NCI-H524 treated with DMSO at 0.1 percent for 48 hours (cell line): ENCODE data around the gene CDR2.
A peak's percentile ranks its signal among the peaks of the same experiment; 100 is the strongest.

ENCODE experiments used
- DNase-seq: peaks from one replicate; lab custom pipeline; 2025; lab: John Stamatoyannopoulos, UW

Gene CDR2

DNA sequence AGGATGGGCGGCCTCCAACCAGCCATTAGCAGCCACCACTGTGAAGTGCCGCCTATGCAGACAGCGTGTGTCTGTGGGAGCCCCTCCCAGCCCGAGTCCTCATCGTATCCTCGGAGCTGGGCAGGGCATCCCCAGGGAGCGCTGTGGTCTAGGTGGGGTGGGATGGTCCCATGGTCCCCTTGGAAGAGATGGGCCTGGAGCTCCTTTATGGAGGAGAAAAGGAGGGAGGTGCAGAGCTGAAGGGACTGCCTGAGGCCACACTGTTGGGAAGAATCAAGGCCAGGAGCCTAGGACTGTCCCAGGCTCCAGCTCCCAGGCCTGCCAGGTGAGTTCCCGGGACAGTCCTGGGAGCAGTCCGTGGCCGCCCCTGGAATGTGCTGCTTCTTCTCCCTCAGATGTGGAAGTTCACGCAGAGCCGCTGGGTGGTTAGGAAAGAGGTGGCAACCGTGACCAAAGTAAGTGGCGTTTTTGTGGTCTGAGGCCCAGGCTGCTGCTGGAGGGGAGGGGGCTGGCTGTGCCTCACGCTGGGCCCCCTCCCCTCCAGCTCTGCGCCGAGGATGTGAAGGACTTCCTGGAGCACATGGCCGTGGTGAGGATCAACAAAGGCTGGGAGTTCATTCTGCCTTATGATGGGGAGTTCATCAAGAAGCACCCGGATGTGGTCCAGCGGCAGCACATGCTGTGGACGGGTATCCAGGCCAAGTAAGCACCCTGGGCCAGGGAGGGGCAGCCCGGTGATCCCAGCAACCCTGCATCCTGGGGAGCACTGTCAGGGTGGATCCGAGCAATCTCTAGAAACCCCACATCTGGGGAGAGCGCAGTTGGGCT is 50.2 kb downstream of the CDR2 start:
- no peak for DNase-seq

DNA sequence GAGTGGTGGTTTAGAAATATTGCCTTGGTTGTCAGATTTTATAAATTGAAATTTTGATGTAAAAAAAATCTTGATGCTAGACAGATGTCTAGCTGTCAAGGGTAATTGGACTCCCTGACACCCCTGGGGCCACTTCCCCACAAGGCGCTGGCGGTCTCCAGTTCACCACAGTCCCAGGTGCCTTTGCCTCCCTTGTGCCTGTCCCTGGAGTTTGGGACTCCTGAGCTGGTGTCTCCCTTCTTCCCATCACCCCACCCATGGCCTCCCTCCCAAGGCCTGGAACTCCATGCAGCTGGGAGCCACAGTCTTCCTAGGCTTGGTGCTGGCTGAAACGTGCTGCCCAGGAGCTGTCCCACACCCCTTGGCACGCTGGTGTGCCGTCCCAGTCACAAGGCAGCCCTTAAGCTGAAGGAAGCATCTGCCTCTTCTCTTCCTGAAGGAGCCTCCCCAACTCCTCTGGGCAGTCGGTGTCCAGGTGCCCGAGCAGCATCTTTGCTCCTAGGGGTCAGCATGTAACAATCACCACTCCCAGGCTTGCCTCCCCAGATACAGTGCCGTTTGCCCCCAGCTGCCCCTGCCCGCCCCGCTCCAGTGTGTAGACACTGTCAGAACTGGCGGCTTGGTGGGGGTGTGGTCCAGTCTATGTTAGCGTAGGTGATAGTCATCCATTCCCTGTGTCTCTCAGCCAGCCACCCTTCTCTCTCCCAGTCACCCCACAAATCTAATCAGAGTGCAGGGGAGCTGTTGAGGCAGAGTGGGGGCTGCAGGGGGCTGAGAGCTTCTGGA is 51.1 kb downstream of the CDR2 start:
- DNase-seq = no peak

DNA sequence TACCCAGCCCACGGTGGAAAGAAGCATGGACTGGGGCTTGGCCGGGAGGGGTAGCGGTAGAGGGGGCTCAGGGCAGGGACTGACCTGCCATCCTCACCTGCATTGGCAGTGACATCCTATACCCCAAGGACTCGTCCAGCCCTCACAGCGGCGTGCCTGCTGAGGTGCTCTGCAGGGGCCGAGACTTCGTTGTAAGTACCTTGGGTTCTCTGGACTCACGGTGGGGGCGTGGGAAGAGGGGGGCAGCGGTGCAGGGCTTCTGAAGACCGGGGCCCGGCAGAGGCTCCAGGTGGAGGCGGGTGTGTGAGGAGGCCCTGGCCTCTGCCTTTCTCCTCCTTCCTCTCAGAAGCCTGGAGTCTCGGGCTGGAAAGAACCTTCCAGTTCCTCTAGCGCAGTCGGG is 51.7 kb downstream of the CDR2 start:
- no peak for DNase-seq

DNA sequence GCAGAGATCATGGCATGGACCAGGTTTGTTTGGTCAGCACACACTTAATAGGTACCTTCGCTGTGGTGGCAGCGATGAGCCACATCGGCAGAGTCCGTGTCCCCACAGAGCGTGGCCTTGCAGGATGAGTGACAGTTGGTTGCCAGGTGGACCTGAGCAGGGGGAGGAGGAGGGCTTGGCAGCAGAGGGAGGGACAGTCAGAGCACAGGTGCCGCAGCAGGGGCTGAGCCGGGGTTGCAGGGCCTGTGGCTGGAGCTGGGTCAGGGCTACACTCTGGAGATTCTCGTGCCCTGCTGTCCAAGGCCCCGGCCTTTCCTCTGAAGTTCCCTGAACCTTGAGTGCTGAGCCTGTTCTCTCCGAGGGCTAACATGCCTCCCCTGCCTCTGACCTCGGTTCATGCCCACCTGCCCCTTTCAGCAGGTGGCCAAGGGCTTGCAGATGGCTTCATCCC is 52.4 kb downstream of the CDR2 start:
- DNase-seq = no peak

DNA sequence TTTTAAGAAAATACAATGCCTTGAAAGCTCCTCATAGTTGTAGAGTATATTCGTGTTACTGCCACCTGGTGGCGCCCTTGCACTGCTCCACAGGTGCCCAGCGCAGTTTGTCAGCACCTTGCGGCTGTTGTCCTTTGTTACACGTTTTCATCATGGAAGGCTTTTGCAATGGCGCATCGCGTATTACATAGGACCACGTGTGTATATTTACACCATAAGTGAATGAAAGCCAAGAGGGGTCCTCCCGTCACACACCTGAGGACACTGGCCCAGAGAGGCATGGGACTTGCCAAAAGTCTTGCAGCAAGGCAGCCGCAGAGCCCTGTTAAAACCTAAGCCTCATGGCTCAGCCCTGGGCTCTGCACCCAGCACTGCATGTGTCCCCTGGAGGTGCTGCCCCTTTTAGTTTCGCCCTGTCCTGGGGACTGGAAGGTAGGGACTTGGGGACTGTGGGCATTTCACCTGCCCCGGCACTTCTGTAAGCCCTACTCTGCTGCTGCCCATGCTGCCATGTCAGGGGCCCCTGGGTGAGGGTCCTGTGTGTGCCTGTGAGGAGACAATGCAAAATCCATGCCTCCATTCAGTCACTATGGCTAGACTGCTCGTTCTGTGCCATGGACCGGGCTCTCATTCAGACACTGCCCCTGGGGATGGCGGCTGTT is 52.9 kb downstream of the CDR2 start:
- DNase-seq = peak; percentile 29

DNA sequence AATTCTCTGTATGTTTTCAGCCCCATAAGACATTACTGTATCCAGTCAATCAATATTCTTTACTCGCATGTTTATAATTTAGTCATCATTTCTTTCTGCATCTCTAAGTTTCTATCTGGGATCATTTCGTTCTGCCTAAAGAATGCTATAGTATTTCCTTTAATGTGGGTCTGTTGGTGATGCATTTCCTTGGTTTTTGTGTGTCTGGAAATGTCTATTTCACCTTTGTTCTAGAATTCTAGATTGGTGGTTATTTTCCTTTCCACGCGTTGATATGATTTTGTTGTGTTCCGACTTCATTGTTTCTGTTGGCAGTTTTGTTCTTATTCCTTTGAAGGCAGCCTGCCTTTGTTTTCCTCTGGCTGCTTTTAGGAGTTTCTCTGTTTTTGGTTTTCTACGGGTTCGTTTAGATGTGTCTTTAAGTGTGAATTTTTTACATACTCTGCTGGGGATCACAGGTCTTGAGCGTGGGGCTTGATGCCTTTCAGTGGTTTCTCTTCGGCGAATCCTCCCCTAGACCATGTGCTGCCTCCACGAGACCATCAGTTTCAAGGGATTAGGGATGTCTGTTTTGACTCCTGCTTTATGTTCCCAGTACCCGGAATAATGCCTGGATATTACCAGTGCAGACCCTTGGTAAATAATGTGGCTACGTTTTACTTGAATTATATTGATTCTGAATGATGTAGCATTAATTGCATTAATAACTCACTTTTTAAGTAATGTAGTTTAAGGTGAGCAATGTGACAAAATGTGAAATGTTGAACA is 53.7 kb downstream of the CDR2 start:
- no peak for DNase-seq

DNA sequence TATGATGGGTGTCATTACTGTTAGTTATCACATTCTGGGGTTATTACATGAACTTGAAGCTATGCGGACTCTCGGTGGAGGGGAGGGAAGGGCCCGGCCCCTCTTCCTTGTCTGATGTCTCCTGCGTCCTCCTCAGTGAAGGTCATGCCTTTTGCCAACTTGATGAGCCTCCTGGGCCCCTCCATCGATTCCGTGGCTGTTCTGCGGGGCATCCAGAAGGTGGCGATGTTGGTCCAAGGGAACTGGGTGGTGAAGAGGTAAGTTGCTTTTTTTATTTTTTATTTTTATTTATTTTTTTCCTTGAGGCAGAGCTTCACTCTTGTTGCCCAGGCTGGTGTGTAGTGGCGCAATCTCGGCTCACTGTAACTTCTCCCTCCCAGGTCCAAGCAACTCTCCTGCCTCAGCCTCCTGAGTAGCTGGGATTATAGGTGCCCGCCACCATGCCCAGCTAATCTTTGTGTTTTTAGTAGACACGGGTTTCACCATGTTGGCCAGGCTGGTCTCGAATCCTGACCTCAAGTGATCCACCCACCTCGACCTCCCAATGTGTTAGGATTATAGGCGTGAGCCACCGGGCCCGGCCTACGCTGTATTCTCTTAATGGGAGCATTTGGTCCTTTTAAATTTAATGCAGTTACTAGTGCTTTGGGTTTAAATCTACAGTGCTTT is 55.6 kb downstream of the CDR2 start:
- DNase-seq = no peak

DNA sequence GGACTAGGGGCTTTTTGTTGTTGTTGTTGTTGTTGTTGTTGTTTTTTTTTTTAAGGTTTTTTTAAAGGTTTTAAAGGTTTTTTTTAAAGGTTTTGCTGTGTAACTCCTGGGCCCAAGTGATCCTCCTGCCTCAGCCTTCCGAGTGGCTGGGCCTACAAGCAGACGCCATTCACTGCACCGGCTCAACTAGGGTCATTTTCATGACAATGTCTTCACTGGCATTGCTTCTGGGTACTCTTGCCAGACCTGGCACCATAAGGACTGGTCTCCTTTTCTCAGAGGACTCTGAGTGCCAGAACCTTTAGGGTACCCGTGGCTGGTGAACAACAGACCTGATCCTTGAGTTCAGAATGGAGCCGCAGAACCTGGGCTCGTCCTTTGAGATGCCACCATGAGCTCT is 56.8 kb downstream of the CDR2 start:
- no peak for DNase-seq

DNA sequence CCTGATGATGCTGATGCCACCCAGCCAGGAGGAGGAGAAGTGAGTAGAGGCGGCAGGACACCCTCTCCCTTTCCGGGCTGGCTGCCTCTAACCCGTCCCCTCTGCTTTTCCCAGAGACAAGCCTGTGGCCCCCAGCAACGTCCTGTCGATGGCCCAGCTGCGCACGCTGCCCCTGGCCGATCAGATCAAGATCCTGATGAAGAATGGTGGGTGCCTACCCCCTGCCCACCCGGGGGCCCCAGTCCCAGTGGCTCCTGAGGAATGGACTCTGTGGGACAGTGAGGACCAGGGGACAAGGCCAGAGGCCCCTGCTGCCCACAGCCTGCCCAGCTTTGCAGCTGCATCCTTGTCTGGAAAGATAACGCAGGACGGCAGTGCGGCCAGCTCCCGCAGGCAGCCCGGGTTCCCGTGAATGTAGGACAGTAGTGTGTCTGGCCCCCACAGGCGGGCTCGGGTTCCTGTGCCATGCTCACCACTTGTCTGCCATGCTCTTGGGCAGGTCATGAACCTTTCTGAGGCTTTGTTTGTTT is 57.4 kb downstream of the CDR2 start:
- no peak for DNase-seq

DNA sequence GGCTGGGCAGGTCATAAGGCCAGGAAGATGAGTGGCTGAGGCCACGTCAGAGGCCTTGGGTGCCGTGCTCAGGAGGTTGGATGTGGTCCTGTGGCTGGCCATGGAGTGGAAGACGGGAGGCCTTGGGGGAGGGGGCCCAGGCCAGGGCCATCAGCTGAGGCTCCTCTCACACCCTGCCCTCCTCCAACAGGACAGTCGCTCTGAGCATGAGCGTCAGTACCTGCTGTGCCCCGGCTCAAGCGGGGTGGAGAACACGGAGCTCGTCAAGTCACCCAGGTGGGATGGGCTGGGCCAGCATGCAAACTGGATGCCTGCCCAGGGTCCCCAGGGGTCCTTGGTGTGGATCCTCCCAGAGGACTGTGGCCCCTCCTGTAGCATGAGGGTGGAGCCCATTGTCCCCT is 58.0 kb downstream of the CDR2 start:
- DNase-seq = no peak

DNA sequence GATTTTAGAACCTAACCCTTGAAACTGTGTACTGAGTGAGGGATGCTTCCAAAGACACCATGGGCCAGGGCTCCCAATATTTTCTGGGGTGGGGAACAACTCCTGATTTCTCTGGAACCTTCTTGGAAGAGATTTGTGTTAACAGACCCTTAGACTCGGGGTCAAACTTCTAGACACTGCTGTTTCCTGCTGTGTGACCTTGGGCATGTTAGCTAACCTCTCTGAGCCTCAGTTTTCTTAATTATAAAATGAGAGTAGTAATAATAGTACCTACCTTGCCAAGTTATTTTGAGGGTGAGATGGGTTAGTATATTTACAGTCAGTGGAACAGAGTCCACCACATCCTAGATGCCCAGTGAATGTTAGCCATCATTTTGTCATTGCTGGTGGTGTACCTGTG is 58.4 kb downstream of the CDR2 start:
- no peak for DNase-seq

DNA sequence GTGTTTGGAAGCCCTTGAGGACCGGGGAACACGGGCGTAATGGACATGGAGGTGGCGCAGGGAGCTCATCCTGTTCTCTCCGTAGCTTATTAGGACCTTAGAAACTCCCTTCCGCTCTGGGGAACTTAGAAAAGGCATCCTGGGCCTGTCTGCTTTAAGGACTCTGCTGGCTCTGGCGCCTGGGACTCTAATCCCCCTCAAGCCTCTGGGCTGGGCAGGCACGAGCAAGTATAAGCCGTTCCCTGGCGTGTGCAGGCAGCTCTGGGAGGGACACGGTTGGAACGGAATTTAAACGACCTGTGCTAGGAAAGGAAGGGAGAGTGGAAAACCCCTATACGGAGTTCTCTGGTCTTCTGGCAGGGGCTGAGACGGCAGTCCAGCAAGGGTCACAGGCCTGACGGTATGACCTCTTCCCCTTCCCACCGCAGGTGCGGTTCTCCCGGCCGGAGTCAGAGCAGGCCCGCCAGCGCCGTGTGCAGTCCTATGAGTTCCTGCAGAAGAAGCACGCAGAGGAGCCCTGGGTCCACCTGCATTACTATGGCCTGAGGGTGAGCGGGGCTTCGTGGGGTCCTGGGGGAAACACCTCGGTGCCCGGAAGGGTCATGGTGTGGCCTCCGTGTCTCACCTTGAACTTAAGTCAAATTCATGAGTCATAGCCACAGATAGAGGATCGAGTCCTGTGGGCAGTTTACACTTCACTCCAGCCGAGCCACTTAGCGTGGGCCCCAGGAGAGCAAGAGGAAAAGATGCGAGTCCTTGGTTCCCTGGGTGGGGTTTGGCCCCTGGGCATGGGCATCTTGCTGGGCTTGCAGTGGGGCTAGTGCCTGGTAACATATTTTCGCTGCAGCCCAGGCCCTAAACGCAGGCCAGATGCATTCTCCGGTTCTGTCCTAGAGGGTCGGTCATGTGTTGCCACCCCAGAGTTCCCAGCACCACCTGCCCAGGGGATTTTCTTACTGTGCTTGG is 59.5 kb downstream of the CDR2 start:
- DNase-seq = no peak

DNA sequence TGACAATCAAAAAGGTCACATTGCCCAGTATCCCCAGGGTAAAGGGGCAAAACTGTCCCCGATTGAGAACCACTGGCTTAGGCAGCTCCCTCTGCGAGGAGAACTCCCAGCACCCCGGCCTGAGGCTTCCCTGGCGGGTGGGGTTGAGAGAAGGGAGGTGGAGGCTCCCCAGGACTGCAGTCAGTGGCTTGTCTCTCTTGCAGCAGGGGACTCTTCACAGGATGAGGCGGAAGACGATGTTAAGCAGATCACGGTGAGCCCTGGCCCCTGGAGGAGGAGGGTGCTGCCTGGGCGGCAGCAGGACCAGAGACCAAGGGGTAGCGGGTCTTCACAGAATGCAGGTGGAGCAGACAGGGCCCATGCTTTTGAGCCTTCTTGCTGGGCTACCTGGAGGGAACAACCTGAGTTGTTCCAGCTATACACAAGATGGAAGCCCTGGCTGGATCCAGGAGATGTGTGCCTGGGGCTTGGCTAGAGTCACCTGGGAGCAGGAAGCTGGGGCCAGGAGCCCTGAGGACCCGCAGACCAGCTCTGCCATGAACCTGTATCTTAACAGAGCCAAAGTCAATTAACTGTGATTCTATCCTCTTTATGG is 60.4 kb downstream of the CDR2 start:
- no peak for DNase-seq

DNA sequence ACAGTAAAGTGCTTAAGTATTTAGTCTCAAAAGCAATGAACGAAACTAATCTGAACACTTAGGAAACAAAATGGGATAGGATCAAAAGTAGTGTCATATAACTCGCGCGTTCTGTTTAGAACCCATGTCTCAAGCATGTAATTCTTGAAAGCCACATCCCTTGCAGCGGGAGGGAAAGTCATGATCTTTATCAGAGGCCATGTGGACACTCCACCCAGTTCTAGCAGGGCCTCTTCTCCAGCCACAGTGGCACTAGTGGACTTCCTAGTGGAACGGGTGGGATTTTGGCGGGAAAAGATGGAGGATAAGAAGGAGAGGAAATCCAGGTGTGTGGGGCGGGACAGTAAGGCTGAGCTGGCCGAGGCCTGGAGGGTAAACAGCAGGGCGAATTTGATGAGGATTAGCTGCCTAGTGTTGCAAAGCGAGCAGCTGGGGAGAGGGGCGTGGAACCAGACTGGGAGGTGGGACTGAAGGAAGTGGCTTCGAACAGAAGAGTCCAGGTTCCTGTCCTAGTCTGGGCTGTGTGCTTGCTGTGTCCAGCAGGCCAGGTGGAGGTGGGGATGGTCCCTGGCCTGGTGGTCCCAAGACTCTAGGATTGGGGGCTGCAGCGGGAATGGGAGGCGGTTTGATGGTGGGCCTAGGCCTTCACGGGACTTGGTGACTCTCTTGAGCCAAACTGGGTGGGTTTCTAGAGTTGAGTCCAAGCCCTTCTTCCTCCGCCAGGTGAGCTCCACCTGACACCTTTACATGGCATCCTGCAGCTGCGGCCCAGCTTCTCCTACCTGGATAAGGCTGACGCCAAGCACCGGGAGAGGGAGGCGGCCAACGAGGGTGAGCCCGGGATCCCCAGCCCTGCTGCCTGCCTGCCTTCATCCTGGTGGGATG is 61.3 kb downstream of the CDR2 start:
- peak; percentile 20 for DNase-seq

DNA sequence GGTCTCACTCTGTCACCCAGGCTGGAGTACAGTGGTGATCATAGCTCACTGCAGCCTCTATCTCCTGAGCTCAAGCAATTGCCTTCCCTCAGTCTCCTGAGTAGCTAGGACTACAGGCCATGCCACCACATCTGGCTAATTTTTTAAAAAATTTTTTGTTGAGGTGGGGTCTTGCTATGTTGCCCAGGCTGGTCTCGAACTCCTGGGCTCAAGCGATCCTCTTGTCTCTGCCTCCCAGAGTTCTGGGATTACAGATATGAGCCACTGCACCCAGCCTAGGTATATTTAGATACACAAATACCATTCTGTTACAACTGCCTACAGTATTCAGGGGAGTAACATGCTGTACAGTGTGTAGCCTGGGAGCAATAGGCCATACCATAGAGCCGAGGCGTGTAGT is 62.9 kb downstream of the CDR2 start:
- DNase-seq = no peak

DNA sequence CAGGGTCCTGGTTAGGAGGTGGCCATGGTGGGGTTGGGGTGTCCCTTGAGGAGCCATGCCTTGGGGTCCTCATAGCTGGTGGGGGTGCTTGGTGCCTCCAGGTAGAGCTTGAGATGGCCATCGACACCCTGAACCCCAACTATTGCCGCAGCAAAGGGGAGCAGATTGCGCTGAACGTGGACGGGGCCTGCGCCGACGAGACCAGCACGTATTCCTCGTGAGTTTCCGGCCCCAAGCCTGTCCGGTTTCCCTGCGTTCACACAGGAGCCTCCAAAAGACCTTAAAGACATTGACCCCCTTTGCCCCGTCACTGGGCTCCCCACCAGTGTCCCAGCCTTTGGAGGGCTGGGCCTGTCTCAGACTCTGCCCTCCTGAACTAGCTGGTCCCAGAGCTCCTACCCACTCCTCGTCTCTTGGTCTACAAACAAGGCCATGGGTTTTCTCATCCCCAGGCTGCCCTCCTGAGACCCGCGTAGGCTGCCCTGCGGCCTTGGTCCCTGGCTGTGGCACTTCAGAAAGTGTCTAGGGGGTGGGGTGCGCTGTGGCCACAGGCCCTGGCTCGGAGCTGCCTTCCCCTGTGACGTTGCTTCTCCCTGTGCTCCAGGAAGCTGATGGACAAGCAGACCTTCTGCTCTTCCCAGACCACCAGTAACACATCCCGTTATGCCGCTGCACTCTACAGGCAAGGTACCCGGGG is 65.4 kb downstream of the CDR2 start:
- DNase-seq = no peak

DNA sequence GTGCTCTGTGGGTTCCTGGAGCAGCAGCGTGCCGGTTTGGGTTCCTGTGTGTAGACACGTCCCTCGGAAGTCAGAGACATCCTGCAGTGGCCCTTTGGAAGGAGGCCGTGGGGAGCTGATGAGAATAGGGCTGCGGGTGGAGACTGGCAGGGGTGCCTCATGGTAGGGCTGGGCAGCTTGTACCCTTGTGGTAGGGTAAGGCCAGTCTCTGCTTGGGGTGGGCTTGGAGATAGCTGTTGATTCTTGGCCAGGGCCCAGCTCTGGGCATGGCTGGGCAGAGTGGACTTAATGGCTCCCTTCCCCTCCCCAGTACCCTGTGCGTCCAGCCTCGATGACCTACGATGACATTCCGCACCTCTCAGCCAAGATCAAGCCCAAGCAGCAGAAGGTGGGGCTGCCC is 66.6 kb downstream of the CDR2 start:
- DNase-seq = no peak

DNA sequence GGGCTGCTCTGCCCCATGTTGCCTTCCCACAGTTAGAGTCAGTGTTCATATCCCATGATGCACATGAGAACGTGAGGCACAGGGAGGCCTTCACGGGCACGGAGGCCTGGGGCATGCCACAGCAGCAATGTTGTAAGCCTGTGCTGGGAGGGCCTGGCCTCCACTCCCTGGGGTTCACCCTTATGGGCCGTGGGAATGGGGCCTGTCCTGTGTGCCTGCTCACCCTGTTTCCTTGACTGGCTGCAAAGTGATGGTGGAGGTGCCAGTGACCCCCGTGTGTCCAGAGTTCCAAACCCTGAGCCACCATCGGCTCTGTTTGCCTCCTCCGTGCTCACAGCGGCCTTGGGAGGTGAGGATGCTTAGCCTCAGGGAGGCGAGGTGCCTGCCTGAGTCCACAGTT is 67.6 kb downstream of the CDR2 start:
- DNase-seq = no peak
